NCI-H128 (cell line): ENCODE results near the gene PLXNB3.
"Not testable (repeated sequence)": the region's sequence is repeated elsewhere in the genome, so short reads cannot be mapped to it uniquely, and the experiment has no call there.

ENCODE experiments used
- DNase-seq: peaks from one replicate; lab custom pipeline; 2025; ENCODE audit not compliant: unreplicated experiment; lab: John Stamatoyannopoulos, UW

PLXNB3 gene

GRCh38 chrX:153806999-153807575, 43.0 kb downstream of the PLXNB3 start:
- no peak for DNase-seq

DNA sequence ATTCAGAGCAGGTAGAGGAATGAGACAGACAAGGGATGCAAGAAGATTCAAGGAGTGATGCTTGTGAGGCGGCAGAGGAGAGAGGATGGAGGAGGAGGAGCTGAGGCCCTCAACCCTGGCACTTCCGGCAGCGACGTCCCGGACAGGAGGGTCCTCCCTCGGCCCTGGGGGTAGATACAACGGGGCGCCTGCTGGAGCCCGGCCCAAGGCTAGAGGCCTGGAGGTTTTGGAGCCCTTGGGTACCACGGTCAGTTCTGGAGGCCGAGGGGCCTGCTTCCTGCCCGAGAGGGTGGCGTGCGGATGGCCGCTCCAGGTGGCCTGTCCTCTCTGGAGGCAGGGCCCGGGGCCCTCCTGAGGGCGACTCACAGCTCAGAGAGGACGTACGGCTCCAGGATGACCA, 43.9 kb downstream of the PLXNB3 start:
- no peak for DNase-seq

- no peak for DNase-seq
Observed at GRCh38 chrX:153812220-153812619, 48.2 kb downstream of the PLXNB3 start.

GRCh38 chrX:153813161-153813560, 49.1 kb downstream of the PLXNB3 start:
- DNase-seq = no peak

GRCh38 chrX:153814591-153815315, 50.7 kb downstream of the PLXNB3 start:
- no peak for DNase-seq

GRCh38 chrX:153816831-153817690, 53.0 kb downstream of the PLXNB3 start:
- DNase-seq = no peak

DNA sequence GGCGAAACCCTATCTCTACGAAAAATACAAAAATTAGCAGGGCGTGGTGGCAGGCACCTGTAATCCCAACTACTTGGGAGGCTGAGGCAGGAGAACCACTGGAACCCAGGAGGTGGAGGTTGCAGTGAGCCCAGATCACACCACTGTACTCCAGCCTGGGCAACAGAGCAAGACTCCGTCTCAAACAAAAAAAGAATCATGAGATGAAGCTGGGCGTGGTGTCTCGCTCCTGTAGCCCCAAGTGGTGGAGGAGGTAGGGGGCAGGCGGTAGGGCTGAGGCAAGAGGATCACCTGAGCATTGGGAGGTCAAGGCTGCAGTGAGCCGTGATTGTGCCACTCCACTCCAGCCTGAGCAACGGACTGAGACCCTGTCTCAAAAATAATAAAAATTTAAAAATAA, 54.0 kb downstream of the PLXNB3 start:
- DNase-seq = not testable (repeated sequence)

DNA sequence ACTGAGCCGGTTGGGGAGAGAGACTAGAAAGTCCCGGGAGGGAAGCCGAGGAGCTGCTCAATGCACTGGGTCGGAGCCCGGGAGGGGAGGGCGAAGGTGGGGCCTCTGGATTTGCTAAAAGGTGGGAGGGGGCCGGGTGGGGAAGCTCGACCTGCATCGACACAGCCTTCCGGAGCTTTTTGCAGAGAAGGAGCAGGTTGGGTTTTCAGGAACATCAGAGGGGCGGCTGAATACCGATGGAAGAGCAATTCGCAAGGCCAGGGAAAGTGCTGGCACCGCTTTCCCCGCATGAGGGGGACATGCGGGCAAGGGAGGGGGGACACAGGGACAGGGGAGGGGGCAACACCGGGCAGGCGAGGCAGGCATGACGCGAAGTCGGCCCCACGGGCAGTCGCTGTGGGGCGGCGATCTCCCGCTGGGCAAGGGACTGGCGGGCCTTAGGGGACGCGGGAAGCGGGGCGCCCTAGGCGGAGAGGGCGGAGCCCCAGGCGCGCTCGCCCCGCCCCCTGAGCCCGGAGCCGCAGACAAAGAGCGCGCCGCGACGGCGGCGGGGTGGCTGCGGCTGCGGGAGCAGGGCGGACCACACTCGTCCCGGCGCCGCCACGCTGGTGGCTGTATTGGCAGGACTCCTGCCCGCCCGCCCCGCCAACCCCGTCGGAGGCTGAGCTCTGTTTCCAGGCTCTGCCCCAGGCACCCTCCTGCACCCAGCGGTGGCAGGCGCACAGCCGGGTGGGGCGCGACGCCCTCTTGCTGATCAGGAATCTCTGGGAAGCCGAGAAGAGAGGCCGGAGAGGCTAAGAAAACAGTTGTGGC, 54.7 kb downstream of the PLXNB3 start:
- DNase-seq = peak; percentile 5

DNA sequence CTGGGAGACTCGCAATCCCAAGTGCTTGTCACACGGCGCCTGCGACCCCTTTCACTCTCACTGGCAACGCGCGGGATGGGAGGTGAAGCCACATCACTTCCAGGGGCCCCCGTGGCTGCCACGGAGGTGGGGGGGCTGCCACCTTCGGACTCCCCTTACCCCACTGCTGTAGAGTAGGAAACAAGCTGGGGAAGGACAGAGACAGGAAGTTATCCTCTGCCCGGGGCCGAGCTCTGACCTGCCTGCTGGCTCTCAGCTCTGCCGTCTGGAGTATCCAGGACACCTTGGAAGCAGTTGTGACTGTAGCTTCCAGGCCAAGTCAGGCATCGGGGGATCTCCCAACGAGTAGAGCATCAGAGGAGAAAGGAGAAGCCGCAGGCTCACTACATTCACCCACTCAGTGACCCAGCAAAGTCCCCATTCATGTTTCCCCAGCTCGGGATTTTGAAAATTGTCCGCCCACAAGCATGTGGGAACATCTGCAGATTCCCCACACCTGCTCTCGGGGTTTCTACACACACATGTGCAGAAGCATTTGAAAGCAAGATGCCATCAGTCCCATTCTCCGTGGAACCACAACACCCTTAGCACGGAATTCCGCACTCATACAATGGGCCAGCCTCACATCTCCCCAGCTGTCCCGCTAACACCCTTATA, 55.5 kb downstream of the PLXNB3 start:
- DNase-seq = no peak

DNA sequence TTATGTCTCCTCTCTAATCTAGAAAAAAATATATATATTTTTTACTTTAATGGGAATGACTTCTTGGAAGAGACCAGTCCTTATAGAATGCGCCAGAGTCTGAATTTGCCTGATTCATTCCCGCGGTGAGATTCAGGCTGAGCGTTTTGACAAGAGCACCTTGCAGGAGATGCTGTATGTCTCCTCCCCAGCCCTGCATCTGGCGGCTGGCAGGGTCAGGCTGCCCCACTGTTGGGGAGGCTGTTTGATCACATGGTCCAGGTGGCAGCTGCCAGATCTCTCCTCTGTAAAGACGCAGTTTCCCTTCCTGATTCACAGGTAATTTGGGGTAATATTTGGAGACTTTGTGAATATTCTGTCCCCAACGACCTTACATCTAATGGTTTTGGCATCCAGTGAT, 56.6 kb downstream of the PLXNB3 start:
- no peak for DNase-seq

- DNase-seq = no peak
Observed at GRCh38 chrX:153821066-153821465, 57.0 kb downstream of the PLXNB3 start.

DNA sequence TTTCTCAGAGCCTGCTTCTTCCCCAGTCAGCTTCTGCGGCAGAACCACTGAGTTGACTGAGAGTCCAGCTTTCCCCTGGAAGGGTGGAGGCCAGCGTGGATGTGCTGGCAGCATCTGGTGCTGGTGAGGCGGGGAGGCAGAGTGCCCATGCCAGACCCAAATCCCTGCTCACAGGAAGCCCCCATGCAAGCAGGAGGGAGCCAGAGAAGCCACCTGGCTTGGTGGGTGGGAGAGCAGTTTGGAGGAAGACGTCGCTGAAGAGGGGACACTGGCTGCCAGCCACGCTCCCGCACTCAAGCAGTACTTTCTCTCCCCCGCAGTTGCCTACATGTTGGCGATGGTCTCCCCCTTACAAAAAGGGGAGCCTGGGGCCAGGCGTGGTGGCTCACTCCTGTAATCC, 60.3 kb downstream of the PLXNB3 start:
- DNase-seq = no peak

DNA sequence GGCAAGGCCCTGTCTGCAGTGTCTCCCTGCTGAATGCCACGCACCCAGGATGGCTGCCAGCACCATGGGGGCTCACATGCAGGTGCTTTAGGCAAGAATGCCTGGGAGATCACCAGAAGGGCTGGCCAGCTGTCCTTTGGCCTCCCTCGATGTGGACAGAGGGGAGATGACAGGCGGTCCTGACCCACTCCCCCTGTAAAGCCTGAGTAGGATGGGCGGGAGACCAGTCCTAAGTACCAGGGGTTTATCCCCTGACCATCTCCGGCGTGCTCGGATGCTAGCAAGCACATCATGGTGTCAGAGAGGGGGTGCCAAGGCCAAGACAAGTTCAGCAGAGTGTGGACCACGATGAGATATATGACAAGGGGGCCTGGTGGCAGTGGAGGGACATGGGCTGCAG, 61.0 kb downstream of the PLXNB3 start:
- no peak for DNase-seq
